ENCODE measurements around the gene APOL2. TPM values are rescaled to one million over a fixed set of nuclear protein-coding genes. Genes with fewer than 3 reads are reported as not detected.

Gene APOL2
- total and polyA plus RNA-seq, 2 experiments from 2014 or later, result 8.7 to 14.7 TPM

DNA sequence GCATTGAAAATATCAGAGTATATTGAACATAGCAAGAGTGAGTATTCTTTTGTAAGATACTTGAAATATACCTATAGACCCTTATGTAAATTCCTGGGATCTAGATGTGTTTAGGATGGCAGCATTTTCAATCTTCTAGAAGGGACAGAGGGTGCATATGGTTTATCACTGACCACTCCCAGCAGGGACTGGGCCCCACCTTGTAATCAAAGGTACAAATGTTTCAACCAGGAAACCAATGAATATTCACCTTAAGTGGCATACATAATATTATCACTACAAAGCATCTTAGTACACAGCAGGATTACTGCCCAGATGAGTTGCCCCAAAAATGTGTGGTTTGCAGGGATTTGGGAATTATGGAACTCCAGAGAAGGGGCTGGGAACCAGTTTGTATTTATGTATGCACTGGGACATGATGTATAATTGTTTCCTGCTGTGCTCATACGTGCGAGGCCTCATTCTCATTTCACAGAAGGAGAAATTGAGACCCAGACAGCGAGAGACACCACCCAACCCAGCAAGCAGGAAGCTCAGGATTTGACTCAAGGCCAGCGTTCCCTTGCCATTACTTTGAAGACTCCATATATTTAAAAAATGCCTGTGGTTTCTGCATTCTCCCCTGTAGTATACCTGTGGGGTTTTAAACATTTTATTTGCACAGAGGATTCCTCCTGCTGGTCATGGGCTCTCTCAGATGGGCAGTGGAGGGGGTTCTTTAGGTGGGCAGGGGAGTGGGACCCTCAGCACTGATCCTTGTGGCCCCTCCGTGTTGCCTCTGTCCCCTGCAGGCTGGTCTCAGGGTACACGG lies 42.9 kb downstream of the APOL2 start:
- TF ChIP-seq, protein P1, sequence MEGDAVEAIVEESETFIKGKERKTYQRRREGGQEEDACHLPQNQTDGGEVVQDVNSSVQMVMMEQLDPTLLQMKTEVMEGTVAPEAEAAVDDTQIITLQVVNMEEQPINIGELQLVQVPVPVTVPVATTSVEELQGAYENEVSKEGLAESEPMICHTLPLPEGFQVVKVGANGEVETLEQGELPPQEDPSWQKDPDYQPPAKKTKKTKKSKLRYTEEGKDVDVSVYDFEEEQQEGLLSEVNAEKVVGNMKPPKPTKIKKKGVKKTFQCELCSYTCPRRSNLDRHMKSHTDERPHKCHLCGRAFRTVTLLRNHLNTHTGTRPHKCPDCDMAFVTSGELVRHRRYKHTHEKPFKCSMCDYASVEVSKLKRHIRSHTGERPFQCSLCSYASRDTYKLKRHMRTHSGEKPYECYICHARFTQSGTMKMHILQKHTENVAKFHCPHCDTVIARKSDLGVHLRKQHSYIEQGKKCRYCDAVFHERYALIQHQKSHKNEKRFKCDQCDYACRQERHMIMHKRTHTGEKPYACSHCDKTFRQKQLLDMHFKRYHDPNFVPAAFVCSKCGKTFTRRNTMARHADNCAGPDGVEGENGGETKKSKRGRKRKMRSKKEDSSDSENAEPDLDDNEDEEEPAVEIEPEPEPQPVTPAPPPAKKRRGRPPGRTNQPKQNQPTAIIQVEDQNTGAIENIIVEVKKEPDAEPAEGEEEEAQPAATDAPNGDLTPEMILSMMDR (IDR thresholded peaks at IDR 0.05; ENCODE audit: low read depth, low read length), result no peak
- Histone ChIP-seq H3K27me3 (no peaks in the 10 kb centered on the region), H3K4me1 (ENCODE audit: low read depth) (peaks cover 16% of the 10 kb centered on the region), H3K27ac (no peak overlapping the region), H3K4me3 (no peak overlapping the region), H3K9me3 (ENCODE audit: low read depth) (no peaks in the 10 kb centered on the region), H3K36me3 (no peaks in the 10 kb centered on the region)
- DNase-seq (ENCODE audit: low read depth in 1 of 2, low spot score in 1 of 2), result no peak

DNA sequence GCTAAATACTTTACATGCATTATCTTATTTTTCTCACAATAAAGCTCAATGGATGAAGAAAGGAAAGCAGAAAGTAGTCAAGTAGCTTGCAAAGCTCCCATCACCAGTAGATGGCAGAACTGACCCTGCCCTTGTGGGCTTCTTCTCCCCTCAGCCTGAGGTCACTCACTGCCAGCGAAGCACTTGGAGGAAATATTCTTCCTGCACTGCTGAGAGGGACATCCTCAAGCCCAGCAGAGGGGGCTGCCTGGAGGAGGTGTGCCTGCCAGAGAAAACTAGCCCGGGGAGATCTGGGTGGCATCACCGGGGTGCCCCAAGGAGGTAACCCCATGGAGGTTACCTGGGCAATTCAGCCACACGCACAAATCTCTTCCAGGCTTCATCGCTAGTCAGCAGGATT lies 44.4 kb downstream of the APOL2 start:
- H3K4me3 ChIP-seq, result no peak overlapping the region
- peaks cover 16% of the 10 kb centered on the region for H3K4me1 ChIP-seq (ENCODE audit: low read depth)
- H3K36me3 ChIP-seq, result no peaks in the 10 kb centered on the region
- TF ChIP-seq, protein P1 (IDR thresholded peaks at IDR 0.05; ENCODE audit: low read depth, low read length), result peak; percentile 88
- no peaks in the 10 kb centered on the region for H3K9me3 ChIP-seq (ENCODE audit: low read depth)
- H3K27me3 ChIP-seq, result no peaks in the 10 kb centered on the region
- peak; percentile 75 to 84 for DNase-seq (ENCODE audit: low read depth in 1 of 2, low spot score in 1 of 2)
- H3K27ac ChIP-seq, result no peak overlapping the region

GRCh38 chr22:36194385-36194784 lies 44.9 kb downstream of the APOL2 start:
- TF ChIP-seq, protein P1 (IDR thresholded peaks at IDR 0.05; ENCODE audit: low read depth, low read length), result no peak
- H3K4me1 ChIP-seq (ENCODE audit: low read depth), result peaks cover 16% of the 10 kb centered on the region

GRCh38 chr22:36193577-36193976 lies 45.8 kb downstream of the APOL2 start:
- no peak for DNase-seq (ENCODE audit: low read depth in 1 of 2, low spot score in 1 of 2)
- H3K4me1 ChIP-seq (ENCODE audit: low read depth), result peaks cover 16% of the 10 kb centered on the region

More at GRCh38 chr22:36194385-36194784, 44.9 kb downstream of the APOL2 start:
- no peaks in the 10 kb centered on the region for H3K27me3 ChIP-seq
- DNase-seq (ENCODE audit: low read depth in 1 of 2, low spot score in 1 of 2), result no peak
- H3K27ac ChIP-seq, result no peak overlapping the region
- H3K36me3 ChIP-seq, result no peaks in the 10 kb centered on the region
- H3K9me3 ChIP-seq (ENCODE audit: low read depth), result no peaks in the 10 kb centered on the region
- no peak overlapping the region for H3K4me3 ChIP-seq

GRCh38 chr22:36193171-36193570 lies 46.2 kb downstream of the APOL2 start:
- H3K27me3 ChIP-seq, result no peaks in the 10 kb centered on the region
- no peaks in the 10 kb centered on the region for H3K9me3 ChIP-seq (ENCODE audit: low read depth)
- peaks cover 12% of the 10 kb centered on the region for H3K4me1 ChIP-seq (ENCODE audit: low read depth)
- no peak overlapping the region for H3K27ac ChIP-seq
- no peak overlapping the region for H3K4me3 ChIP-seq
- TF ChIP-seq, protein P1 (IDR thresholded peaks at IDR 0.05; ENCODE audit: low read depth, low read length), result no peak
- DNase-seq (ENCODE audit: low read depth in 1 of 2, low spot score in 1 of 2), result no peak
- H3K36me3 ChIP-seq, result no peaks in the 10 kb centered on the region

More at GRCh38 chr22:36193577-36193976, 45.8 kb downstream of the APOL2 start:
- no peak overlapping the region for H3K27ac ChIP-seq
- H3K9me3 ChIP-seq (ENCODE audit: low read depth), result no peaks in the 10 kb centered on the region
- no peak overlapping the region for H3K4me3 ChIP-seq
- H3K36me3 ChIP-seq, result no peaks in the 10 kb centered on the region
- TF ChIP-seq, protein P1 (IDR thresholded peaks at IDR 0.05; ENCODE audit: low read depth, low read length), result no peak
- no peaks in the 10 kb centered on the region for H3K27me3 ChIP-seq

Data from cardiac muscle cell (in vitro differentiated cells and primary cell).